Astrocyte (in vitro differentiated cells and primary cell): ENCODE measurements around the gene CTNNA2. TPM values are rescaled to one million over a fixed set of nuclear protein-coding genes. Genes with fewer than 3 reads are reported as not detected.

Experiments
- DNase-seq: peaks from one replicate; pipeline ENCODE4 v3.0.0-alpha.2; 2010; ENCODE audit warnings: low read depth
- FAIRE-seq: peaks from 2 replicates; lab custom pipeline; 2011; peaks lifted over from hg19 to GRCh38; lab: Jason Lieb, UNC
- H2AFZ ChIP-seq: 2 replicates; pipeline ENCODE4 v1.6.0; 2012; ENCODE audit warnings: low read depth, low read length, inconsistent platforms
- H3K27ac ChIP-seq: 2 replicates; pipeline ENCODE4 v1.5.1; 2011; ENCODE audit warnings: low read depth, low read length, inconsistent platforms
- H3K27me3 ChIP-seq: 2 replicates; pipeline ENCODE4 v1.6.0; 2011; ENCODE audit warnings: low read length, inconsistent platforms; ENCODE audit not compliant: insufficient read depth
- H3K36me3 ChIP-seq: 2 replicates; pipeline ENCODE4 v1.5.1; 2011; ENCODE audit warnings: low read length, inconsistent platforms; ENCODE audit not compliant: insufficient read depth
- H3K4me1 ChIP-seq: 2 replicates; pipeline ENCODE4 v1.5.1; 2011; ENCODE audit warnings: low read length, inconsistent platforms; ENCODE audit not compliant: insufficient read depth
- H3K4me2 ChIP-seq: 2 replicates; pipeline ENCODE4 v1.6.0; 2012; ENCODE audit warnings: low read length, inconsistent platforms
- H3K4me3 ChIP-seq: 2 replicates; pipeline ENCODE4 v1.5.1; 2011; ENCODE audit warnings: low read depth, mild to moderate bottlenecking, low read length, inconsistent platforms; ENCODE audit not compliant: insufficient read depth
- H3K79me2 ChIP-seq: 2 replicates; pipeline ENCODE4 v1.6.0; 2012; ENCODE audit warnings: mild to moderate bottlenecking, low read length, inconsistent platforms; ENCODE audit not compliant: insufficient read depth
- H3K9ac ChIP-seq: 2 replicates; pipeline ENCODE4 v1.6.0; 2012; ENCODE audit warnings: mild to moderate bottlenecking, low read length, inconsistent platforms
- H3K9me3 ChIP-seq: 2 replicates; pipeline ENCODE4 v1.5.1; 2012; ENCODE audit warnings: low read depth, mild to moderate bottlenecking, low read length, inconsistent platforms; ENCODE audit not compliant: insufficient read depth
- H4K20me1 ChIP-seq: 2 replicates; pipeline ENCODE4 v1.6.0; 2012; ENCODE audit warnings: low read length, inconsistent platforms; ENCODE audit not compliant: insufficient read depth
- H3K27ac Mint-ChIP-seq: one replicate; pipeline ENCODE4 v1.8.0; 2021; ENCODE audit warnings: mild to moderate bottlenecking, mixed read lengths; ENCODE audit not compliant: unreplicated experiment
- H3K27me3 Mint-ChIP-seq: one replicate; pipeline ENCODE4 v1.8.0; 2021; ENCODE audit warnings: low read depth, mixed read lengths; ENCODE audit not compliant: unreplicated experiment
- H3K36me3 Mint-ChIP-seq: one replicate; pipeline ENCODE4 v1.8.0; 2021; ENCODE audit warnings: low read depth, mixed read lengths; ENCODE audit not compliant: unreplicated experiment
- H3K4me1 Mint-ChIP-seq: one replicate; pipeline ENCODE4 v1.8.0; 2021; ENCODE audit warnings: low read depth, mixed read lengths; ENCODE audit not compliant: unreplicated experiment
- H3K4me3 Mint-ChIP-seq: one replicate; pipeline ENCODE4 v1.8.0; 2021; ENCODE audit warnings: mild to moderate bottlenecking, moderate library complexity, mixed read lengths; ENCODE audit not compliant: unreplicated experiment
- H3K9me3 Mint-ChIP-seq: one replicate; pipeline ENCODE4 v1.8.0; 2021; ENCODE audit warnings: mild to moderate bottlenecking, mixed read lengths; ENCODE audit not compliant: unreplicated experiment
- EZH2 ChIP-seq: IDR thresholded peaks from 2 replicates; pipeline ENCODE4 v1.6.1; 2012; ENCODE audit warnings: mild to moderate bottlenecking, low read length, inconsistent platforms; ENCODE audit not compliant: insufficient read depth
- total RNA-seq: library from RNA; stranded (reverse); gene quantifications from 2 replicates; pipeline ENCODE4 v1.2.1, GENCODE V29; 2021
- TF ChIP-seq, protein P1 (sequence below): IDR thresholded peaks from 2 replicates; pipeline ENCODE4 v1.5.1; 2011; ENCODE audit warnings: low read depth, mild to moderate bottlenecking, inconsistent platforms, low read length, moderate library complexity; ENCODE audit not compliant: insufficient read depth

Gene CTNNA2
- total RNA-seq, 1 donor from 2014 or later: 3.9 TPM

DNA sequence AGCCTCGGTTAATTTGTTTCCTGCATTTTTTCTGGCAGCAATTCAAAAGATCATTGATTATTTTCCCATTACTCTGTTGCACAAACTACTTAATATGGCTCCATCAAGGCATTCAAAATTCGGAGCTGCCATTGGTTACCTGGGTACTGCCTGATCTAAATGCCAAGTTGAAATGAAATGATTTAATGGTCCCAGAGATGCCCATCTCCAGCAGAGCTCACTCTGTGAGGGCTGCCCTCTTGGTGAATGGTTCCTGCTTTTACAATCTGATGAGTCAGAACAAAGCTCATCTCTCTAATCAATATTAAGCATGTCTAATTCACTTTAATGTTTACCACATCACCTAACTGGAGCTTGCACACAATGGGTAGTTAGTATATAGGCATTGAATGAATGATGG lies 126.1 kb downstream of the CTNNA2 start:
- no peak for FAIRE-seq
- no peak overlapping the region for H3K27ac Mint-ChIP-seq
- H3K36me3 Mint-ChIP-seq: no peaks in the 10 kb centered on the region
- Histone ChIP-seq H3K4me3 (no peak overlapping the region), H3K27me3 (no peaks in the 10 kb centered on the region), H3K79me2 (no peaks in the 10 kb centered on the region), H3K27ac (no peak overlapping the region), H3K36me3 (no peaks in the 10 kb centered on the region), H3K9me3 (no peaks in the 10 kb centered on the region), H4K20me1 (no peaks in the 10 kb centered on the region), H2AFZ (no peak overlapping the region), H3K9ac (no peak overlapping the region), H3K4me2 (no peak overlapping the region), H3K4me1 (no peaks in the 10 kb centered on the region)
- H3K4me1 Mint-ChIP-seq: peaks cover 5% of the 10 kb centered on the region
- no peak for DNase-seq
- H3K27me3 Mint-ChIP-seq: no peaks in the 10 kb centered on the region
- peaks cover 7% of the 10 kb centered on the region for H3K9me3 Mint-ChIP-seq
- no peak for TF ChIP-seq EZH2
- TF ChIP-seq, protein P1, sequence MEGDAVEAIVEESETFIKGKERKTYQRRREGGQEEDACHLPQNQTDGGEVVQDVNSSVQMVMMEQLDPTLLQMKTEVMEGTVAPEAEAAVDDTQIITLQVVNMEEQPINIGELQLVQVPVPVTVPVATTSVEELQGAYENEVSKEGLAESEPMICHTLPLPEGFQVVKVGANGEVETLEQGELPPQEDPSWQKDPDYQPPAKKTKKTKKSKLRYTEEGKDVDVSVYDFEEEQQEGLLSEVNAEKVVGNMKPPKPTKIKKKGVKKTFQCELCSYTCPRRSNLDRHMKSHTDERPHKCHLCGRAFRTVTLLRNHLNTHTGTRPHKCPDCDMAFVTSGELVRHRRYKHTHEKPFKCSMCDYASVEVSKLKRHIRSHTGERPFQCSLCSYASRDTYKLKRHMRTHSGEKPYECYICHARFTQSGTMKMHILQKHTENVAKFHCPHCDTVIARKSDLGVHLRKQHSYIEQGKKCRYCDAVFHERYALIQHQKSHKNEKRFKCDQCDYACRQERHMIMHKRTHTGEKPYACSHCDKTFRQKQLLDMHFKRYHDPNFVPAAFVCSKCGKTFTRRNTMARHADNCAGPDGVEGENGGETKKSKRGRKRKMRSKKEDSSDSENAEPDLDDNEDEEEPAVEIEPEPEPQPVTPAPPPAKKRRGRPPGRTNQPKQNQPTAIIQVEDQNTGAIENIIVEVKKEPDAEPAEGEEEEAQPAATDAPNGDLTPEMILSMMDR: no peak
- no peak overlapping the region for H3K4me3 Mint-ChIP-seq

DNA sequence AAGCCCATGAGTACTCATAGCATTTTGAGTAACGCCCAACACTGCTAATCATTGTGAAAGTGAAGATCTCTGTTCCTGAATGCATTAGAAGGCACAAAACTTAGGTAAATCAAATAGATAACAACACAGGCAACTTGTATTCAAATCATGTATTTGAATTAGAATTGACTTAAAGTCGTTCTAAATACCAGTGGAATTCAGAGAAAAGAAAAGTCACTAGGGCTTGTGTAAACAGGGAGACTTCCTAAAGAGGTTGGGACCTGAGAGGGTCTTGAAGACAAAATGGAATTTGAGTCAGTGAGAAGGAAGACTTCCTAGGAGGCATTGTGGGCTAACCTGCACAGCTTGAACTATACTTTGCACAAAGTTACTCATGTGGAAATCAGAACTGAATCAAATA lies 127.2 kb downstream of the CTNNA2 start:
- Histone ChIP-seq H3K36me3 (no peaks in the 10 kb centered on the region), H3K27ac (no peak overlapping the region), H2AFZ (no peak overlapping the region), H3K9me3 (no peaks in the 10 kb centered on the region), H3K27me3 (no peaks in the 10 kb centered on the region), H3K4me1 (no peaks in the 10 kb centered on the region), H3K4me2 (no peak overlapping the region), H3K9ac (no peak overlapping the region), H3K4me3 (no peak overlapping the region), H4K20me1 (no peaks in the 10 kb centered on the region), H3K79me2 (no peaks in the 10 kb centered on the region)
- H3K4me1 Mint-ChIP-seq: peaks cover 5% of the 10 kb centered on the region
- H3K27me3 Mint-ChIP-seq: no peaks in the 10 kb centered on the region
- H3K4me3 Mint-ChIP-seq: no peak overlapping the region
- no peak for DNase-seq
- no peaks in the 10 kb centered on the region for H3K36me3 Mint-ChIP-seq
- no peak overlapping the region for H3K27ac Mint-ChIP-seq
- FAIRE-seq: no peak
- TF ChIP-seq, protein P1: no peak
- no peak for TF ChIP-seq EZH2
- H3K9me3 Mint-ChIP-seq: peaks cover 5% of the 10 kb centered on the region

DNA sequence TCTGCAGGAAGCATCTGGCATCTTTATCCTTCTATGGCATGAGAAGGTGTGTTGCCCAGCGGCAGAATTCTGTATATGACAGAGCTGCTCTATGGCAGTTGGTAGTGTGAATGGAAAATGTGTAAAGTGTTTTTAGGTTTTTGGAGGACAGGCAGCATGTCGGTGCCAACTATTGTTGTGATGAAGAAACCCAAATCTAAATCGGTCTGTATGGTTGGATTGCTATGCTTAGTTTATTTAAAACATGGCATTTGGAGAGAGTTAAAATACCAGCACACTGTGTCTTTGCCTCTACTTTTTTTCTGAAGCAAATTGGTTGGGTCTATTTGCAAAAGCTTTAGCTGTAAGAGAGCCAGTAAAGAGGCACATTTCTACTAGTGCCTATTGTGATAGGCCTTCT lies 136.7 kb downstream of the CTNNA2 start:
- no peaks in the 10 kb centered on the region for H3K27me3 Mint-ChIP-seq
- no peak overlapping the region for H3K27ac Mint-ChIP-seq
- Histone ChIP-seq H3K4me1 (no peaks in the 10 kb centered on the region), H4K20me1 (no peaks in the 10 kb centered on the region), H3K4me2 (no peak overlapping the region), H3K27ac (no peak overlapping the region), H3K36me3 (no peaks in the 10 kb centered on the region), H3K4me3 (no peak overlapping the region), H2AFZ (no peak overlapping the region), H3K27me3 (no peaks in the 10 kb centered on the region), H3K9ac (no peak overlapping the region), H3K9me3 (no peaks in the 10 kb centered on the region), H3K79me2 (no peaks in the 10 kb centered on the region)
- DNase-seq (no peak), FAIRE-seq (no peak)
- H3K36me3 Mint-ChIP-seq: no peaks in the 10 kb centered on the region
- H3K4me1 Mint-ChIP-seq: peaks cover 7% of the 10 kb centered on the region
- no peak overlapping the region for H3K4me3 Mint-ChIP-seq
- H3K9me3 Mint-ChIP-seq: peaks cover 7% of the 10 kb centered on the region
- TF ChIP-seq EZH2: no peak
